Stimulated activated CD8-positive, alpha-beta memory T cell treated with anti-CD3 and anti-CD28 coated beads, Interleukin-12 subunit alpha, Interleukin-12 subunit beta, amount 100 ng/mL, for 1 hour (primary cell): ENCODE measurements around the gene TGFB1.
A peak's percentile ranks its signal among the peaks of the same experiment; 100 is the strongest.
"Not testable (repeated sequence)": the region's sequence is repeated elsewhere in the genome, so short reads cannot be mapped to it uniquely, and the experiment has no call there.

Experiments used
- DNase-seq: peaks from one replicate; pipeline ENCODE4 v3.0.0-alpha.2; 2020; ENCODE audit warnings: low read depth

Gene TGFB1

GRCh38 chr19:41353466-41354342, at the start of gene TGFB1:
TSS of gene TGFB1 (minus strand) at chr19:41353922. CDS start at chr19:41353044, 878 bp downstream.
- DNase-seq = peak; percentile 91

- no peak for DNase-seq
Observed at GRCh38 chr19:41402010-41402409, 48.3 kb upstream of the TGFB1 start.

- no peak for DNase-seq
Observed at GRCh38 chr19:41401483-41401882, 47.8 kb upstream of the TGFB1 start.

- no peak for DNase-seq
Observed at GRCh38 chr19:41399525-41399924, 45.8 kb upstream of the TGFB1 start.

- DNase-seq = no peak
Observed at GRCh38 chr19:41399091-41399490, 45.4 kb upstream of the TGFB1 start.

GRCh38 chr19:41398598-41398997, 44.9 kb upstream of the TGFB1 start:
- DNase-seq = no peak

GRCh38 chr19:41398050-41398418, 44.3 kb upstream of the TGFB1 start:
- DNase-seq = no peak

GRCh38 chr19:41397086-41398049, 43.6 kb upstream of the TGFB1 start, which contains the start of the genes BCKDHA and EXOSC5:
TSS of gene BCKDHA (plus strand) at chr19:41397818. CDS start at chr19:41397828, 10 bp downstream.
TSS of gene EXOSC5 (minus strand) at chr19:41397359. CDS start at chr19:41397328, 31 bp downstream.
- peak; percentile 98 for DNase-seq

- DNase-seq = no peak
Observed at GRCh38 chr19:41395355-41395754, 41.6 kb upstream of the TGFB1 start.

GRCh38 chr19:41392775-41393174, 39.1 kb upstream of the TGFB1 start:
- no peak for DNase-seq

GRCh38 chr19:41391618-41392017, 37.9 kb upstream of the TGFB1 start:
- DNase-seq = no peak

GRCh38 chr19:41386442-41386841, 32.7 kb upstream of the TGFB1 start:
- DNase-seq = no peak

- DNase-seq = no peak
Observed at GRCh38 chr19:41384351-41384750, 30.6 kb upstream of the TGFB1 start.

GRCh38 chr19:41381536-41381935, 27.8 kb upstream of the TGFB1 start:
- not testable (repeated sequence) for DNase-seq

GRCh38 chr19:41377977-41378709, 24.4 kb upstream of the TGFB1 start:
- DNase-seq = no peak

- DNase-seq = no peak
Observed at GRCh38 chr19:41376998-41377365, 23.3 kb upstream of the TGFB1 start.

- DNase-seq = no peak
Observed at GRCh38 chr19:41376241-41376997, 22.7 kb upstream of the TGFB1 start, which contains the start of gene TMEM91. TSS of gene TMEM91 (plus strand) at chr19:41376533. CDS start at chr19:41378310, 1,777 bp downstream.

- no peak for DNase-seq
Observed at GRCh38 chr19:41373993-41374392, 20.3 kb upstream of the TGFB1 start.

GRCh38 chr19:41372501-41372900, 18.8 kb upstream of the TGFB1 start:
- DNase-seq = no peak

- DNase-seq = no peak
Observed at GRCh38 chr19:41371541-41371940, 17.8 kb upstream of the TGFB1 start.

- not testable (repeated sequence) for DNase-seq
Observed at GRCh38 chr19:41371119-41371518, 17.4 kb upstream of the TGFB1 start.
